GM13976 (cell line): ENCODE data around the gene POC1B.
A peak's percentile ranks its signal among the peaks of the same experiment; 100 is the strongest.
"Not testable (repeated sequence)": the region's sequence is repeated elsewhere in the genome, so short reads cannot be mapped to it uniquely, and the experiment has no call there.

ENCODE experiments used
- DNase-seq: peaks from one replicate; pipeline ENCODE4 v3.0.0; 2012; ENCODE audit warnings: low spot score
- CTCF ChIP-seq: IDR thresholded peaks from 2 replicates; pipeline ENCODE4 v1.5.1; 2012; ENCODE audit warnings: borderline replicate concordance, mild to moderate bottlenecking; ENCODE audit not compliant: insufficient read depth; ENCODE audit errors: extremely low read depth, missing control alignments, control extremely low read depth
- in situ Hi-C: fragments of 300-500 bp; cut with MboI; formaldehyde crosslinking; loops from one replicate; pipeline ENCODE4 v1.12.0; 2022; ENCODE audit warnings: low sequenced_read_pairs, mixed read lengths, inconsistent platforms; ENCODE audit not compliant: unreplicated experiment

The POC1B gene

GRCh38 chr12:89461649-89462612, 63.9 kb downstream of the POC1B start:
- TF ChIP-seq CTCF, result no peak
- peak; percentile 34 for DNase-seq
- in situ Hi-C loops, result no loop called here

GRCh38 chr12:89461190-89461589, 64.7 kb downstream of the POC1B start:
- DNase-seq, result no peak
- in situ Hi-C loops, result no loop called here
- no peak for TF ChIP-seq CTCF

GRCh38 chr12:89459279-89459678, 66.6 kb downstream of the POC1B start:
- not testable (repeated sequence) for DNase-seq
- in situ Hi-C loops, result loop anchor here (5.0 to 10.0 kb wide), 2 partner anchors 414 to 437 kb away; no protein-coding TSS in a partner anchor

DNA sequence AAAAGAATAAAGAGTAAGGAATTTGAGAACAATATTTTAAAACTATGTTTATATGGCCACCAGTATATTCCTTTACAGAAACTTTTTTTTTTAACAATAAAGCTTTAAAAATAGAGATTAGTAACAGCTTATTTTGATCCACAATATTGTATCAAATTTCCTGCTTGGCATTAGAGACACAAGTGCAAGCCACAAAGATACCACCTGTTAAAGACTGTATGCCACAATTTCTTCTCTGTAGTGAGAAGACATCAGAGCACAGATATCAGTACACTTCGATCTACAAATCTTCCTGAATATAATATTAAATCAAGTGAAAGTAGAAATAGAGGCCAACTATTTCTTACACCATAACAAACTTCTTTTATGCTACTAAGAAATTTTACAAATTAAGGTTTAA, 69.3 kb downstream of the POC1B start:
- in situ Hi-C loops, result loop anchor here (5.0 to 10.0 kb wide), 2 partner anchors 412 to 434 kb away; no protein-coding TSS in a partner anchor
- TF ChIP-seq CTCF, result no peak
- DNase-seq, result no peak

GRCh38 chr12:89454080-89454848, 71.6 kb downstream of the POC1B start:
- no peak for DNase-seq
- in situ Hi-C loops, result loop anchor here (10.0 kb wide), 1 partner anchor 409 kb away; no protein-coding TSS in a partner anchor
- TF ChIP-seq CTCF, result no peak

DNA sequence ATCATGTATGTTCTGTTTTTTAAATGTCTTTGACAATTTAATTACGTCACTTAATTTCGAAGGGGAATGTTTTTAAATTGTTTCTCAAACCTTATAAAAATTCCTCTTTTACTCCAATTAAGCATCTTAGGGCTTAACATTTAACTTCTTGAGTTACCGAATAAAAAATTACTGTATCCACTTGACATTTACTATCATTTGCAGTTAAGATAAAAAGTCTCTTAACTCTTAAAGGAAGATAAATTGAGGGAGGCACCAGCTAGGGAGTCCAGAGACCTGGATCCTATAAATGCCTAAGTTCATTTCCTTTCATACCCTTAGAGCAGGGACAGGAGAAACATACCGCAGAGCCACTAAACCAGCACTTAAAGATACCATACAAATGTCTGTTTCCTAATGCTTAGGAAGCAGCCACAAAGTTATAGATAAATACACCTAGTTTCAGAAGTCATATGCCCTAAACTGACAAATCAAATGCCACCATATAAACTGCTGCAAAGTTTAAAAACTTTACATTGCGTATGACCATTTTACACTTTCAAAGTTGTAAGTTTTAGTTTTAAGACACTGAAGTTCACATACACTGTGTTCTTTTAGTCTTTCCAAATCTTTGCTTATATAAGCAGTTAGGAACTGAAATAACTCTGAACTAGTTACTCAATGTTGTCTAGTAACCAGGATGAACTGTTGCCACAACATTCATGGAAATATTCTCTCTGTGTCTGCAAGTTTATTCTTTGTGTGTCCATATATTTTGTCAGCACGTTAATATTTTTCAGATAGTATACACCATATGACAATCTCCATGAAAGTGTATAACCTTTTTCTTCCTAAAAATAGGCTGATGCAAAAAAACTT, 72.5 kb downstream of the POC1B start:
- in situ Hi-C loops, result loop anchor here (10.0 kb wide), 1 partner anchor 409 kb away; no protein-coding TSS in a partner anchor
- no peak for TF ChIP-seq CTCF
- DNase-seq, result no peak
